Middle frontal gyrus (tissue), 1 donor: ENCODE results near the gene KAZN.

Experiments
- DNase-seq: peaks from one replicate; pipeline ENCODE4 v3.0.0-alpha.2; 2015; ENCODE audit warnings: low spot score; ENCODE audit errors: extremely low spot score

Gene KAZN

GRCh38 chr1:14674030-14674429 lies 75.5 kb downstream of the KAZN start:
- no peak for DNase-seq

- DNase-seq: no peak
Measured at GRCh38 chr1:14676400-14676799, 77.9 kb downstream of the KAZN start.

- DNase-seq: no peak
Measured at GRCh38 chr1:14677292-14677971, 78.9 kb downstream of the KAZN start.

- no peak for DNase-seq
Measured at GRCh38 chr1:14678011-14678638, 79.6 kb downstream of the KAZN start.

- DNase-seq: no peak
Measured at GRCh38 chr1:14679027-14679688, 80.7 kb downstream of the KAZN start.

- no peak for DNase-seq
Measured at GRCh38 chr1:14681182-14681581, 82.7 kb downstream of the KAZN start.

- DNase-seq: no peak
Measured at GRCh38 chr1:14682941-14683621, 84.6 kb downstream of the KAZN start.

- no peak for DNase-seq
Measured at GRCh38 chr1:14685078-14685477, 86.6 kb downstream of the KAZN start.

- no peak for DNase-seq
Measured at GRCh38 chr1:14686701-14687100, 88.2 kb downstream of the KAZN start.

GRCh38 chr1:14687147-14687546 lies 88.7 kb downstream of the KAZN start:
- no peak for DNase-seq

GRCh38 chr1:14689996-14690615 lies 91.6 kb downstream of the KAZN start:
- DNase-seq: no peak

- no peak for DNase-seq
Measured at GRCh38 chr1:14693949-14694348, 95.5 kb downstream of the KAZN start.

GRCh38 chr1:14694589-14694988 lies 96.1 kb downstream of the KAZN start:
- no peak for DNase-seq

- no peak for DNase-seq
Measured at GRCh38 chr1:14696761-14697160, 98.3 kb downstream of the KAZN start.

GRCh38 chr1:14697353-14697752 lies 98.9 kb downstream of the KAZN start:
- no peak for DNase-seq

GRCh38 chr1:14698314-14698713 lies 99.8 kb downstream of the KAZN start:
- no peak for DNase-seq

- no peak for DNase-seq
Measured at GRCh38 chr1:14699620-14700019, 101.1 kb downstream of the KAZN start.

- DNase-seq: no peak
Measured at GRCh38 chr1:14704846-14705245, 106.4 kb downstream of the KAZN start.

- DNase-seq: no peak
Measured at GRCh38 chr1:14705824-14706223, 107.3 kb downstream of the KAZN start.

- DNase-seq: peak; percentile 4
Measured at GRCh38 chr1:14706631-14707030, 108.1 kb downstream of the KAZN start.

GRCh38 chr1:14707531-14708445 lies 109.3 kb downstream of the KAZN start:
- DNase-seq: no peak
